ENCODE data around the gene HAGH.

HAGH gene

DNA sequence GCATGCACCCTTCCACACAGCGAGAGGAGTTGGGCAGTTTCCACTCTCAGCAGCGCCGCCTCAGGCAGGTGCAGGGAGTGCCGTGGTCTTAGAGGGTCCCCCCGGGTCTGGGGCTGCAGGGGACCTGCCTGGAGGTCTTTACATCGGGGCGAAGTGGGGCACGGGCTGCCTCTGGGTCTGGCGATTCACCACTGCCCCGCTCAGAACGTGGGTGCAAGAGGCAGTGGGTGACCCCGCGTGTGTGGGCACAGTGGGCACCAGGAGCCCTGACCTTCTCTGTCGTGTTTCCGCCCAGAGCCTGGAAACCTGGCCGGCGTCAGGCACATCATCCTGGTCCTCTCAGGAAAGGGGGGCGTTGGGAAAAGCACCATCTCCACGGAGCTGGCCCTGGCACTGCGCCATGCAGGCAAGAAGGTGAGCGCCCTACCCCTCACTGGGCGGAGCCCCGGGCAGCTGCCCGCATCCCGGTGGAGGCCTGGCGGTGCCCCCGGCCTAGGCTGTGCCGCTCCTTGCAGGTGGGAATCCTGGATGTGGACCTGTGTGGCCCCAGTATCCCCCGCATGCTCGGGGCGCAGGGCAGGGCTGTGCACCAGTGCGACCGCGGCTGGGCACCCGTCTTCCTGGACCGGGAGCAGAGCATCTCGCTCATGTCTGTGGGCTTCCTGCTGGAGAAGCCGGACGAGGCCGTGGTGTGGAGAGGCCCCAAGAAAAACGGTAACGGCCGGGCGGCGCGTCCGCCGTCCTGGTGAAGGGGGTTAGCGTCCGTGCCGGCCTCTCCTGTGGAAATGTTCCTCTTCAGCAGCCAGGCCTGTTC, 40.2 kb downstream of the HAGH start:
- DNase-seq (ENCODE audit: low spot score): no peak

DNA sequence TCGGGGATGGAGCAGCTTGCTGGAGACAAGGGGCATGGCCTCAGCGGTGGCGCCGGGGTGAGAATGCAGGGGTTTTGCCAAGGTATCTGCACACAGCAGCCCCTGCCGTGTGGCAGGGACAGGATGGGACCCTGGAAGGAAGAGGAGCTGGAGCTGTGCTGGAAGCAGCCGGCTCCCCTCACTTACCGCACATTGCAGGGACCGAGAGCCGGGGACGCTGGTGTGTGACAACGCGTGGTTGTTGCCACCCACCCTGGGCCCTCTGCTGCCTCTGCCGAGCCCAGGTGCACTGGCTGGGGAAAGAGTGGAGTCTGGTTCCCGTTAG, 40.8 kb downstream of the HAGH start:
- no peak for DNase-seq (ENCODE audit: low spot score)

DNA sequence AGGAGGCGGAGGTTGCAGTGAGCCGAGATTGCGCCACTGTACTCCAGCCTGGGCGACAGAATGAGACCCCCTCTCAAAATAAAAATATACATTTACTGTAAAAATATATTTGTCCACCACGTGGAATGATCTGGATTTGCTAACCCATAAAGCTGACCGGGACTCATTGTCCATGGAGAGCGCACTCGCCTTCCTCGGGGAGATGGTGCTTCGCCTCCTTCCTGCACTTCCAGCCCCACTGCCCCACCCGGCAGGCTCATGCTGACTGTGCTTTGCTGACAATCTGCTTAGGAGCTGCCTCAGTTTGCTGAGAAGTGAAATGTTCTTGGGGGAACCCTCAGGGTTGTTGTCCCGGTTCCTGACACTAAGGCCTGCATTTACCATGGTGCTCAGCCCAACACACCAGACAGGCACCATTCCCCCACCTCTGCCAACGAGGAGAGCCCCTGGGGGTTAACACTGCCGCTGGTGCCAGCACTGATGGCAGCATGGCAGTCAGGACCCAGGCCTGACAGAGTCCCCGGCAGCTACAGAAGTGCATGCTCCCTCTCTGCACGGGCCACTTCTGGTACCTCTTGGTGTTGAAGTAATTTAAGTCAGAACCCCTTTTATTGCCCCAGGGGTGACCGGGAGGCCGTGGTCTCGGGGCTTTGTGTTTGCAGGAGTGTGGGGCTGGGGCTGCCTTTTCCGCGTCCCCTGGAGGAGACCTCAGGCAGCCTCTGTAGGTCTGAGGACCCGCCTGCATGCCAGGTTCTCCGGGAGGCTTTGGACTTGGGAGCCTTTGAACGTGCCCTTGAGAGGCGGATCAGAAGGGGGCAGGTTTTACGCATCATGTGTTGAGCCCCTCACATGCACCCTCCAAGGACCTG, 41.4 kb downstream of the HAGH start:
- no peak for DNase-seq (ENCODE audit: low spot score)

DNA sequence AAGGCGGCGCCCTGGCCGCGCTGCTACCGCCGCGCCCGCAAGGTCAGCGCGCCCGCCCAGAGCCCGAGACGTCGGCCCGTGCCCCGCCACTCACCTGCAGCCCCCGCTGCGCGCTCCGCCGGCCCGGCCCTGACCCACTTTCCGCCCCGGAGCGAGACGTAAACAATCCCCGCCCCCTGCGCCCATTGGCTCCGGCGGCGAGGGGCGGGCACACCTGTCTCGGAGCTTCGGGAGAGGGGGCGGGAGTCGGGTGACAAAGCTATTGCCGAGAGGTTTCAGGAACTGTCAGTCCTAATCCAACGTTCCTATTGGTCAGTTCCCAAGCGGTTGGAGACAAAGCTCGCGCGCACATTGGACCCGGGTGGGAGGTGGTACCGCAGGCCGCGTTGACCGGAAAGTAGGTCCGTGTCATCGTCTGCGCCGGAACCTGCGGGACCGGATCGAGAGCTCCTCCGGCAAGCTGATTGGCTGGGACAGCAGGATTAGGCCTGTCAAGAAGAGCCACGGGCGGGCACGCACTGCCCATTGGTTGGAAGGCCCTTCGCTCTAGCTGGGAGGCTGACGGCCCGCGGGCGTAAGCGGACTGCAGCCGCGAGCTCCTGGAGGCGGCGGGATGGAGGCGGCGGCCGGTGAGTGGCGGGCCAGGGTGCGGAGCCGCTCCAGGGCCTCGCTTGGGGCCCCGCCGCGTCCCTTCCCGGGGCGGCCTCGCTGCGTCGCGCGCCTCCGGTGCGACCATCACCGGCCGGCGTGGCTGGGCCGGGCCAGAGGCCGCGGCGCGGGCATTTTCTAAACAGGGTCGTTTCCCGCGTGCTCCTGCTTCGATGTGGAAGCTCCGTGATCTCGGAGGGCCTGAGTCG, 44.0 kb downstream of the HAGH start, which contains the start of the genes NUBP2 and SPSB3:
TSS of gene NUBP2 (plus strand) at position 553 of the 857 bp plus-strand sequence. CDS start at position 614, 61 bp downstream.
TSS of gene SPSB3 (minus strand) at position 164 of the 857 bp plus-strand sequence. CDS start 1,088 bp downstream, outside the sequence.
- peak; percentile 99 for DNase-seq (ENCODE audit: low spot score)

DNA sequence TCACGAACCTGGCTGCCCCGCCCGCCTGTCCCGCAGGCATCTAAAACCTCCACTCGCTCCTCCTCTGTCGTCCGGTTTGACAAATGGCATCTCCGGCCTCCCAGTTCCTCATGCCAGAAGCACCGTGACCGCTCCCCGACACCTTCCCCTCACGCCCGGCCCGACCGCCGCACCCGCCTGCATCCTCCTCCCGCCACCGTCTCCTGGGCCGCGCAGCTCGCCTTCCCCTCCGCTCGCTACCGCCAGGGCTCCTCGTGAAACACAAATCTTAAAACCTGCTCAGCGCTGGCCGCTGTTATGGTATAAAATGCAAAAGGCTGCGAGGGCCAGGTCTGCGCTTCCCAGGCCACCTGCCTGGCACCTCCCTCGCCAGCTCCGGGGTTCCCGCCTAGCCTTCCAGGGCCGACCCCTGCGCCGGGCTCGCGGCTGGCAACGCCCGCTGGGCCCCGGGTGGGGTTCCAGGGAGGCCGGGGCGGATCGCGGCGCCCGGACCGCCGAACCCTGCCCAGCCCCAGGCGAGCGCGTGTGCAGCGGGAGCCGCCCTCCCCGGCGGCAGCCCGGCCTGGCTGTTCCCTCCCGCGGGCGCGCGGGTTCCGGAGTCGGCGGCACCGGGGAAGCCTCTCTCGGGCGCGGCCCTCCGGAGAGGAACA, 44.7 kb downstream of the HAGH start:
- DNase-seq (ENCODE audit: low spot score): peak; percentile 65

DNA sequence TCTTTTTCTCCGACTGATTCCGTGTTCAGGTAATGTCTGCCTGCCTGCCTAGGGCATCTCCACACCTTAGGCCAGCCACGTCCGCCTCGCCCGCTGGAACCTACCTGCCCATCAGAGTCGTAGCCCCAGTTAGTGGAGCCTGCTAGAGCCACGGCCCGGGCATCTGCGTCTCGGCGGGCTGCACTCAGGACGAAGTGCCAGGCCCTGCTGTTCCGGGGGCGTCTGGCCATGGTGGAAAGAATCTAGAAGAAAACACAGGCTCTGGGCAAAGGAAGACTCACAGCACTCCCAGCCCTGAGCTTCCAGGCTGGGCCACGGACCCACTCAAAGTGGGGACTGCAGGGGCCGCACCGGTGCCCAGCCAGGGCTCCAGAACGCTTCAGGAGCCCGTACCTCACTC, 45.4 kb downstream of the HAGH start:
- DNase-seq (ENCODE audit: low spot score): no peak

DNA sequence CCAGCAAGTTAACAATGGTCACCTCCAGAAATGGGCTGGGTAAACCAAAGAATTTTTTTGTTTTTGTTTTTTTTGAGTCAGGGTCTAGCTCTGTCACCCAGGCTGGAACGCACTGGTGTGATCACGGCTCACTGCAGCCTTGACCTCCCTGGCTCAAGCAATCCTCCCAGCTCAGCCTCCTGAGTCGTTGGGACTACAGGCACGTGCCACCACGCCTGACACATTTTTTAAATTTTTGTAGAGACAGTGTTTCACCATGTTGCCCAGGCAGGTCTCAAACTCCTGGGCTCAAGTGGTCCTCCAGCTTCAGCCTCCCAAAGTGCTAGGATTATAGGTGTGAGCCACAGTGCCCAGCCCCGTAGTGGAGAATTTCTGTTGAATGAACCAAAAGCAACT, 46.0 kb downstream of the HAGH start:
- no peak for DNase-seq (ENCODE audit: low spot score)

DNA sequence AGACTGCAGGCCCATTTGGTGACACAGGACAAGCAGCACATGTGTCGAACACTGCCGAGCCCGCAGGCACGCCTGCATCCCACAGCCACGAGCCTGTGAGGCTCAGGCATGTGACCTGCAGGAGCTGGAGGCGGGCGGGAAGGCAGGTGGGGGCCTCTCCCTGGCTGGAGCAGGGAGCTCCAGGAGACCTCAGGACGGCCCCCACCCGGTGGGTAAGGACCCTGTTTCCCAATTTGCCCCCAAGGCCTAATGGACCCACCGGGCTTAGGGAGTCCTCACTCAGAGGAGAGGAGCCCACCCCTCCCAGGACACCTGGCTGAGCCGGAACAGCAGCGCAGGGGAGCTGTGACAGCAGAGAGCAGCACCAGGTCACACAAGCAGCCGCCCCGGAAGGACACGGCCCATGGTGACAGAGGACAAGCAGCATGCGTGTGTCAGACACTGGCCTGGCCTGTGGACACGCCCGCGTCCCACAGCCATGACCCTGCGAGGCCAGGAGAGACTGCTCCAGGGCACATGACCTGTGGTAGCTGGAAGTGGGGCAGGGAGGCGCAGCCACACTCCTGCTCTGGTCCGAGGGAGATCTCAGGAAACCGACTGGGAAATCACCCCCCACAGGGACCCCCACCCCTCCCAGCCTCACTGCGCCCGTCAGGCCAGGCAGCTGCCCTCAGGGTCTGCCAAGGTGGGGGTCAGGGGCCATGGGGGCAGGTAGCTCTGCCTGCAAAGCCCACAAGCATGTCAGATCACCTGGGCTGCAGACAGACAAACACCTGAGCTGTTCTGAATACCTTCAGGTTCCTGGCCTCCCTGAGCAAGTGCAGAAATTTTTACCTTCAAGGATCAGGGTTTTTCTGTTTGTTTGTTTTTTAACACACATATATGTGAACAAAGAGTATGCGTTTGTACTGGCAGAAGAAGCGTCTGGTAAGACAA, 46.6 kb downstream of the HAGH start:
- no peak for DNase-seq (ENCODE audit: low spot score)

DNA sequence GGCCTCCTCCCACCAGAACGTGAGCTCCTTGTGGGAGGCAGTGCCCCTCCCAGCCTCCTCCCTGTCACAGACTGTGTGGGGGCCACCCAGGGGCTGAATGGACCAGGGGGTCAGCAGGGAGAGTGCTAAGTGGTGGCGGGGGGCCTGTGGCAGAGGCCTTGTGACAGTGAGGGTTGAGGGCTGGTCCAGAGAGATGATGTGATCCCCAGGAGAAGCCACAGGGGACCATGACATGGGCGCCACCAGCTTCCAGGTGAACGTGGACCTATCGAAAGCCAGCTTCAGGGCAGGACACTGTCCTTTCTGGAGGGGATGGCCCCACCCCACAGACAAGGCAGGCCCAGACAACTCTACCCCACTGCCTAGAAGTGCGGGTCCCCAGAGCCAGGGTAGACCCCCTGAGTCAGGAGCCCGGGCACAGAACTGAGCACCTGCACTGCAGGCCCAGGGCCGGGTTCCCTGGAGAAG, 47.4 kb downstream of the HAGH start:
- no peak for DNase-seq (ENCODE audit: low spot score)

DNA sequence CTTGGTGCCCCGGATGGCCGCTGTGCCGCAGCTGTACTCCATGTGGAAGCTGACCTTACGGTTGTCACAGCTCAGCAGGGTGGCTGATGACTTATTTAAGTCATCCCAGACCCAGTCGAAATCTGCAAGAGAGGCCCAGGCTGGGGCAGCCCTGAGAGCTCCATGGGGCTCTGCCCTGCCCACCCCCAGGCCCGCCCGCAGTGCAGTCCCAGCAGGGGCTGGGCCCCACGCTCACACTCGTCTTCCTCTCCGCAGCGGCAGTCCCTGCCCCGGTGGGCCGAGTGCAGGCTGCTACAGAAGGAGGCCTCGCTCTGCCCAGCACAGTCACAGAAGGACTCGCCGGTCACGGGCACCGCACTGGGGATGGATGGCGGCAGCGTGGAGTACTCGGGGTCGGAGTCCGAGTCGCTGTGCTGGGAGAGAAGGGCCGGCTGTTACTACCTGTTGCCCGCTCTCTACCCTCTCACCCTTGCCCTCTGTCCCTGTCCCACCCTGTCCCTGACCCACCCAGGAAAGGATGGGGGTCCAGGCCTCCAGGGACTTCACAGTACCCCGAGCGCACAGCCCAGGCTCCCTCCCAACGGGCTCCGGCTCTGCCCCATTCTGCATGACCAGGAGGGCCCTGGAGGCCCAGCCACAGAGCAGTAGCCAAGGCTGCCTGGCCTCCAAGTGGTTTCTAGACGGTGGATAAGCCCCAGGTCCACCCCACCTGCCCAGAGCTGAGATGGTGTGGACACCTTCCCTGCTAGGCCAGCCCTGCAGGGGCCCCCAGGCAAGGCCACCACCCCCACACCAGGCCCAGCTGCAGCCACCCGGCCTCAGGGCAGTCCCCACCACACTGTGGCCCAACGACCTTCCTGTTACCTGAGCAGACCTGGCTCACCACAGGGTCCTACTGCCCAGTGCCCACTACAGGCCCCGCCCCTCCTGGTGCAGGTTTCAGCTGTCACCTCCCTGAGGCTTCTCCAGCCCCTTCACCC, 48.1 kb downstream of the HAGH start:
- no peak for DNase-seq (ENCODE audit: low spot score)

DNA sequence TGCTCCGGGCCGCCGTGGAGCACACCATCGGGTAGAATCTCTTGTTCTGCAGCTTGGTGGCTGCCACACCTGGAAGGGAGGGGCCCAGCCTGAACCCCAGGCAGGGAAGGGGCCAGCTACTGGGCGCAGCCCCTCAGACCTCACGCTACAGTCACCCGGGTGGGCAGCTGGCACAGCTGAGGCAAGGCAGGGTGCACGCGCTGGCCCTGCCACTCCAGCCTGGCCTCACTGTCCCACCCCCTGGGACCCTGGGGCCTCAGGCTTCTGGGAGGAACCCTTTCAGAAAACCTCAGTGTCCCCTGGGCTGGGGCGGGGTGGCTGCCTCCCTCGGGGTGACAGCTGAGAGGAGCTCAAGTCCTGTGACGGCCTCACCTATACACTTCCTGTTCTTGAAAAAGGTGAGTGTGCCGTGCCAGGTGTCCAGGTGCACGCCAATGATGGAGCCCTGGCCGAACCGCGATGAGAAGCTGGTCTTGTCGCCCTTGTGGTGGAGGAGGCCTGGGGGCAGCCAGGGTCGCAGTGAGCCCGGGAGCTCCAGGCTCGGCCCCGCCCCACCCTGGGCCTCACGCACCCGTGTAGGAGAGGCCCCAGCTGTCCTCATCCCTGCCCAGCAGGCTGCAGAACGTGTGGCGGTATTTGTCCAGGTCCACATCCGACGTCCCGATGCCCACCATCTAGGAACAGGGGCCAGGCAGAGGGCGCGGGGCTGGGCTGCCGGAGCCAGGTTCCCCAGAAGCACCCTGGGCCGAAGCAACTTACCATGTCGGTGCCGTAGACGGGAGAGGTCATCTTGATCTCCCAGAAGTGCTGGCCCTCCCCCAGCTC, 49.0 kb downstream of the HAGH start:
- DNase-seq (ENCODE audit: low spot score): no peak

DNA sequence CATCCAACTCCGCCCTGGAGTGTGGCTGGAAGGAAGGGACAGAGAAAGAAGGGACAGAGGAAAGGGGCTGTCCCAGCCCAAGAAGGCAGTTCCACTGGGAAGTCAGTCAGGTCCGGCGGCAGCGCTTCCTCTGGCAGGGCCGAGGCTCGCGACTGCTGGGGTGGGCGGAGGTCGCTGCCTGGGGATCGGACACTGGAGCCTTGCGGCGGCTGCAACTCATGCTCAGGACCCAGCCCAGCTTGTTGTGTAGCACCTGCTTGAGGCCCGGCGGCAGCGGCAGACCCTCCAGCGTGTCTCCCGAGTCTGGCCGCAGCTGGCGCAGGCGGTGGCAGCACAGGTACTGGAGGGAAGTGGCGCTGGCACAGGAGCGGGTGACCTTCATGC, 49.6 kb downstream of the HAGH start:
- DNase-seq (ENCODE audit: low spot score): no peak

DNA sequence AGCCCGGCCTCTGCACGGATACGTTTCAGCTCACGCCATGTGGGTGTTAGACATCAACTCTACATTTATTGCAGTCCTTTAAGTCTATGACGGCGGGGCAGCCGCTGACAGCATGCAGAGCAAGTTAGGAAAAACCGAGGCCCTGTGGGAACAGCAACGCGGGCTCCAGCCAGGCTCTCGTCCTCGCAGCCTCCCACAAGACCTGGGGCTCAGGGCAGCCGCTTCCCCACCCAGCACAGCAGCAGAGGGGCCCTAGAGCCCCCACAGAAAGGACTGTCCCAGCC, 50.0 kb downstream of the HAGH start:
- no peak for DNase-seq (ENCODE audit: low spot score)

DNA sequence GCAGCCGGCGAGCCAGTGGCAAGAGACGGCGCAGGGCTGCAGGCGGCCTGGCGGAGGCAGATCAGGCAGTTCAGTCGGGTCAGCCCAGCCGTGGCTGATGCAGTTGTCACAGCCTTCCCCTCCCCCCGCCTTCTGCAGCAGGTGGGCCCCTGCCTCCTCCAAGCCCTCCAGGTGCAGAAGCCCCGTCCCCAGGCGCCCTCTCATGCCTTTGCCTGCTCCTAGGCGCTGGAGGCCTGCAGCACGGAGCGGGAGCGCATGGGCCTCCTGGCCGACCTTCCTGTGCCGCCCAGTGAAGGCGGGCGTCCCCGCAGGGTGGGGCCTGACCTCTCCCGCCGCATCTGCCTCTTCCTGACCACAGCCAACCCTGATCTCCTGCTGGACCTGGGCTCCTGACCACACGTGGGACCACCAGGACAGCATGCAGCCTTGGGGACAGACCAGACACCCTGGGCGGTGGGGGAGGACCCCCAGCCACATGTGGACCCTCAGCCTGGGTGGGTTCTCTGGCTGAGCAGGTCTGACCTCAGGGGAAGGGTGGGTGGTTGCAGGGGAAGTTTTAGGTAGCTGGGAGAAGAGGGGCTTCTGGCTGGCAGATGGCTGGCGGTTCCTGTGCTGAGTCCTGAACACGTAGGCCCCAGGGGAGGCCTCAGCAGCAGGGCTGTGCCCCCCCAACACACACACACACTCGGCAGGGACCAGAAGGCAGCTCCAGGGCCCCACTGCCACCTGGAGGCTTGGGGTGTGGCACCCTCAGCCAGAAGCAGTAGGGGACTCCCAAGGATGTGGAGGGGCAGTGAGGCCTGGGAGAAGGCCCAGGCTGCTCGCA, 50.6 kb downstream of the HAGH start:
- no peak for DNase-seq (ENCODE audit: low spot score)

DNA sequence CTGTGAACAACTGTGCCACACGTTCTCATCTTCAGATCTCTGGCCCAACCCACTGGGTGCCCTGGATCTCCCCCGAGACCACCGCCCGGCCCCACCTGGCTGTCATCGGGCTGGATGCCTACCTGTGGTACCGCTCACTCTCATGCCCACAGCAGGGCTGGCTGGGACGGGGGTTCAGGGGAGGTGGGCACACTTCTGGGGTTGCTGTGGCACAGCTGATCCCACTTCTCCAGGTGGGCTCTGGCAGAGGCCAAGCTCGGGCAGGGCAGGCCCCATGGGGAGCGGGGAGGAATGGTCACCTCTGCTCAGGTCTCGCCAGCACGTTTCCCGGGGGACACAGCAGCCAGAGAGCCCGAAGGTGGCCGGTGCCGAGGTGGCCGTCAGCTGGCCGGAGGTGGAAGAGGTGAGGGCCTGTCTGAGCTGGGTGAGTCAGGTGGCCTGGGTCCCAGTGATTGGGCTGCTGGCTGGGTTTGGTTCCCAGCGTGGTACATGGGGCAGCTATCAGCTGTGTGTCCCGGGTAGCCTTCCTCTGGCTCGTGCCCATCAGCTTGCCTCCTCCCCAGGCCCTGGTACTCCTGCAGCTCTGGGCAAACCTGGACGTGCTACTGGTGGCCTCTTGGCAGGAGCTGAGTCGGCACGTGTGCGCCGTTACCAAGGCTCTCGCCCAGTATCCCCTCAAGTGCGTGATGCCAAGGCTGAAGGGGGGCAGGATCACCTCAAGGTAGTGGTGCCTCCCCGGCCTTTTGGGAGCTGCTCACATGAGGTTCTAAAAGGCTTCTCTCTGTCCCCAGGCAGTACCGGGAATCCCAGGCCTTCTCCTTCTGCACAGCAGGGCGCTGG, 51.4 kb downstream of the HAGH start:
- no peak for DNase-seq (ENCODE audit: low spot score)

DNA sequence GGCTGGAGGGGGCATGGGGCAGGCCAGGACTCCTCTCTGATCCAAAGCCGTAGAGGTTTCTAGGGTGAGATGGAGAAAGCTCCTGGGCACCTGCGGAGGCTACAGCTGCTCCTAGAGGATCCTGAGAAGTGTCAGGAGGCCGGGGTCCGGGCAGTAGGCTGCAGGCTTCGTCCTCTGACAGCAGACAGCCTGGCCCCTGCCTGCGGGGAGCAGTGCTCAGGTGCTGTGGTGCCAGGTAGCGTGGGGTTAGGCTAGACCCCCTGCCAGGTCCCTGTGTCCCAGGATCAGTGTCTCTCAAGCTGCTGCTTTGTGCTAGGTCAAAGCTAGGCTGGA, 52.2 kb downstream of the HAGH start:
- no peak for DNase-seq (ENCODE audit: low spot score)
